COR-L47 (cell line): ENCODE results near the gene KIAA1549.
"Not testable (repeated sequence)": the region's sequence is repeated elsewhere in the genome, so short reads cannot be mapped to it uniquely, and the experiment has no call there.

Experiments used
- DNase-seq: peaks from one replicate; lab custom pipeline; 2025; lab: John Stamatoyannopoulos, UW

KIAA1549 gene

DNA sequence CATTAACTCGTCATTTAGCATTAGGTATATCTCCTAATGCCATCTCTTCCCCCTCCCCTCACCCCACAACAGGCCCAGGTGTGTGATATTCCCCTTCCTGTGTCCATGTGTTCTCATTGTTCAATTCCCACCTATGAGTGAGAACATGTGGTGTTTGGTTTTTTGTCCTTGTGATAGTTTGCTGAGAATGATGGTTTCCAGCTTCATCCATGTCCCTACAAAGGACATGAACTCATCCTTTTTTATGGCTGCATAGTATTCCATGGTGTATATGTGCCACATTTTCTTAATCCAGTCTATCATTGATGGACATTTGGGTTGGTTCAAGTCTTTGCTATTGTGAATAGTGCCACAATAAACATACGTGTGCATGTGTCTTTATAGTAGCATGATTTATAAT lies 169.9 kb downstream of the KIAA1549 start:
- DNase-seq, result not testable (repeated sequence)

DNA sequence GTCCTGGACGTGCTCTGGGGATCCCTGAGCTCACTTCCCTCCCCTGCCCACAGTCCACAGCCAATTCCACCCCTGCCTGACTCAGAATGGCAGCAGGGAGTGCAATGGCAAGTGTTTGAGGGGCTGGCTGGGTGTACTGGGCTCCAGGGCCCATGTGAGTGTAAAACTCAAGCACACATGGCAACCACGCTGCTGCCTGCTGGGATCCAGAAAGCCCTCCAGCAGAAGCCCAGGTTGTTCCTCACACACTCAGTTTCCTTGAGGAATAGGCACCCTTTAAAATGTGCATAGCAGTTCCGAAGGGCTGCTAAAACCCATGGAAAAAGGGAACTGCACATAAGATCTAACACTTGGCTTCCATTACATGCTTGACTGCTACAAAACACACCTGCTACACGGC lies 171.8 kb downstream of the KIAA1549 start:
- DNase-seq, result no peak

DNA sequence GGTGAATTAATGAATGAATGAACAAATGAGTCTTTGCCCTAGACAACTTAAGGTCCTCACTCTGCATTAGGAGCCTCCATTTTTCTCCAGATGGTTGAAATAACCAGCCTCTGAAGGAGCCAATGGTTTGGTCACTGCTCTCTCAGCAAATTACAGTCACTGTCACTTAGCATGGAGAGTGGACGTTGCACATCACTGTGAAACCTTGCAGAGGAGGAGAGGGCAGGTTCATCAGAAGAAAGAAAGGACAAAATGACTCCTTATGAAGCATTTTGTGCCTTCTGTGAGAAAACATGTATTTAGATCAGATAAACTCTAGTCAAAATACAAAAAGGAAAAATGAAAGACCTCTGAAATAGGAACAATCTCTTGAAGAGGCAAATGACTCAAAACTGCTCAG lies 176.6 kb downstream of the KIAA1549 start:
- DNase-seq, result no peak

DNA sequence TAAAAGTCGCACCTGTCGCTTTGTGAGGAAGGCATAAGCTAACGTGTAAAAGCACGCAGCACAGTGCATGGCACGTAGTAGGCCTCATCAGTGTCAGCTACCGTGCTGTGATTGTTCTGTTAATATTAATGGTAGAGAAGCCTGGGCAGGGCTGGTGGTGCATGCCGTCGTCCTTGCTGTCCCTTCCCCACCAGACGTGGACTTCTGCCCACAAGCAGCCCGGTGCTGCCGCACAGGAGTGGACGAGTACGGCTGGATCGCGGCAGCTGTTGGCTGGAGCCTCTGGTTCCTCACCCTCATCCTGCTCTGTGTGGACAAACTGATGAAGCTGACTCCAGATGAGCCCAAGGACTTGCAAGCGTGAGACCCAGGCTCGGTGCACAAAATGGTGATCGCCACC lies 178.5 kb downstream of the KIAA1549 start:
- no peak for DNase-seq

DNA sequence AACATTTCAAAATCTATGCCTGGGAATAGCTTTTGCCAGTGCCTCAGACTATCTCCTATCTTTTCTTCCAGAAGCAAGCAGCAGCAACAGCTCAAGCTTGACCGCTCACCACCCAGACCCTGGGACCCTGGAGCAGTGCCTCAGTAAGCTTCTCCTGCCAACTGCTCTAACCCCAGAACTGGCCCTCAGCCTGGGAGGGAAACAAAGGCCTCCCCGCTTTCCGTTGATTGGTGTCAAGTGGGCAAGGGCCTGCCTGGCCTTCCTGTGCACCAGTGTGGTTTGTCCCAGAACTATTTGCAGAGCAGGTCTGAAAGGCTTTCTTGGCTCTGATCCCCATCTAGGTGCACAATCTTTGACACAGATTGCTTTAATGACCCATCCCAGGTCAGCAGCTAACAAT lies 179.9 kb downstream of the KIAA1549 start:
- no peak for DNase-seq

DNA sequence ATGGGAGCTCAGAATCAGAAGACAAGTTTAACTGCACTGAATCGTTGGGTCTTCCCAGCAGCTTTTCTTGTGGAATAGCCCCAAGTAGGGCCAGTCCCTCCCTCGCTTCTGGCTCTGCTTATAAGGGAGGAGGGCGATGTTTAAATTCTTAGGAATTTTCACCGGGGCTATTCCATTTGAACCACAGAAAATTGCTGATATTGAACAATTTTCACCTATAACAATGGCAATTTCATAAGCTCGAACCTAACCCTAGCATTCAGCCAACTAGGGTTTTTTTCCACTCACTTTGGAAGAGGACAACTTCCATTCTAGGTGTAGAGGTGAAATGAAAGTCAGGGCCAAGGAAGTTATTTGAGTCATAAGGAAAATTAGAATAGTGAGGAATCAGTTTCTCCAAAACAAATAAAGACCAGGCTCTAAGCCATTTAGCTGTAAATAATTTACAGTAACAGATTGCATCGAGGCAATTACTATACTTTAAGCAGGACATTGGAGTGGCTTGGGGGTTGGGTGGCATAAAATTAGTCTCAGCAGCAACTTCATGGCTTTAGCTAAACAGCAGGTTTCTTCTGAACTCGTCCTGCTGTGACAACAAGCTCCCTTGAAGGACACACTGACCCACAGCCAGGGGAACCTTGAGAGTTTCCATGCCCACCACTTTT lies 181.7 kb downstream of the KIAA1549 start:
- DNase-seq, result no peak

DNA sequence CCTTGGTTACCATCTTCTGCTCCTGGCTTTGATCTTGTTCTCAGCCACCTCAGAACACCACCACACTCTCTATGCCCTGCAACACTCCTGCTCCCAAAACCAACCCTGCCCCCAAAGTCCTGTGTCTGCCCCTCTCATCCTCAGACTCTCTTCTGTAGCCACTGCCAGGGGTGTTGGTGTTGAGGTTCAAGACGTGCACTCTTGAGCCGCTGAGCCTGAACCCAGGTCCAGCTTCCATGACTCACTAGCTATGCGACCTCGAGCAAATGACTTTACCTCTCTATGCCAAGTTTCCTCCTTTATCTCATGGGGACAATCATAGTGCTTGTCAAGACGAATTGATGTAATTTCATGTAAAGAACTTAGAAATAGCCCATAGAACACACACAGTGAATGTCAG lies 182.4 kb downstream of the KIAA1549 start:
- no peak for DNase-seq

DNA sequence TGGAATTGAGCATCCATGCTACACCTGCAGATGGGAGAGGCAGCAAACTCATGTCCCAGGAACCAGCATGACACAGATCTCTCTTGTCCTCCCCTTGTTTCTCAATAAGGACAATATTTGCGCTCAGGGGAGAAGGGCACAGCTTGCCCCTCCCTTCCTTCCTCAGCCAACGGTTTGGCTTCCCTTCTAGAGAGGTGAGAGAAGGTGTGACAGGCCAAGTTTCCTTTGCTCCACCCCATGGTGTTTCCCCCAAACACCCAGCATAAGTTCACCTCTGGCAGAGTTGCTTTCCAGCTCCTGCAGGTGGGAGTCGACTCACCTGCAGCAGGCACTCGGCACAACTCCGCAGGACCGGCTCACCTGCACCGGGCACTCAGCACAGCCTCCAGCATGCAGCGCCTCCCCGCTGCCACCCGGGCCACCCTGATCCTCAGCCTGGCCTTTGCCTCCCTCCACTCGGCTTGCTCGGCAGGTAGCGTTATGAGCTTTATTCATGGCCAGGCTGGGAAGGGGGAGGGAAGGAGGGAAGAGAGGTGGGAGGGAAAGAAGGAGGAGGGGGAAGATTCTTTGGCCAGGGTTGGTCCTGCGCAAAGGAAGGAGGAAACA lies 183.4 kb downstream of the KIAA1549 start, which contains the start of the genes ATP6V0A4 and TMEM213:
TSS of gene ATP6V0A4 (minus strand) at position 482 of the 606 bp plus-strand sequence. CDS start 26,949 bp downstream, outside the sequence.
TSS of gene TMEM213 (plus strand) at position 280 of the 606 bp plus-strand sequence. CDS start at position 391, 111 bp downstream.
- DNase-seq, result no peak

DNA sequence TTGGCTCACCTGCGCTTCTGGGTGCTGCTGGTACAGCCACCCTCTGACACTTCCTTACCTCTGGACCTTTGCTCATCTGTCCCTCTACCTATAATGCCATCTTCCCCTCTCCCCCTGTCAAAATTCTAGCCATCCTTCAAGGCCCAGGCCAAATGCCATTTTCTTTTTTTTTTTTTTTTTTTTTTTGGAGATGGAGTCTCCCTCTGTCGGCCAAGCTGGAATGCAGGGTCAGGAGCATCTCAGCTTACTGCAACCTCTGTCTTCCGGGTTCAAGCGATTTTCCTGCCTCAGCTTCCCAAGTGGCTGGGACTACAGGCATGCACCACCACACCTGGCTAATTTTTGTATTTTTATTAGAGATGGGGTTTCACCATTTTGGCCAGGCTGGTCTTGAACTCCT lies 184.1 kb downstream of the KIAA1549 start:
- DNase-seq, result not testable (repeated sequence)

DNA sequence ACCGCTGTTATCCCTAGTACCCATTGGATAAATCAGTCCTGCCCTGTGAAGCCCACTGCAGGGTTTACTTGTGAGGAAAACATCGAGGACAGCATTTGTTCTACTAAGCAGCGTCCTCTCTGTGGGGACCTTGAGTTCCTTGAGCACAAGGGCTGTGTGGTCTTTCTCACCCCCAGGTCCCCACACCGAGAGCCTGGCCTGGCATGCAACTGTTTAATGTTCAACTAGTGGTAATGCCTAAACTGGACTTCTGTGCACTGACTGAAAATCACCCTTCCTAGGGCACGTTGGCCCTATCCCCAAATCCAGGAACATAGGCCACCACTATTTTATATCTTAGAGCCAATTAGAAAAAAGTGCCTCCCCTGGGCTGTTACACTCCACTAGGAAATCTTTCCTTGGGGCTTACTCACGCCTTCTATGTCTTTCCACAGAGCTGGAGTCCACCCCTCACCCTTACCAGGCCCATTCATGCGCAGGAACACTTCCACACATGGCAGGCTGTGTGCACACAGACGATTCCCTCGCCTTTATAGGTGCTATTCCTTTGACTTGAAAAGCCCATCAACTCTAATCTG lies 185.1 kb downstream of the KIAA1549 start:
- no peak for DNase-seq

DNA sequence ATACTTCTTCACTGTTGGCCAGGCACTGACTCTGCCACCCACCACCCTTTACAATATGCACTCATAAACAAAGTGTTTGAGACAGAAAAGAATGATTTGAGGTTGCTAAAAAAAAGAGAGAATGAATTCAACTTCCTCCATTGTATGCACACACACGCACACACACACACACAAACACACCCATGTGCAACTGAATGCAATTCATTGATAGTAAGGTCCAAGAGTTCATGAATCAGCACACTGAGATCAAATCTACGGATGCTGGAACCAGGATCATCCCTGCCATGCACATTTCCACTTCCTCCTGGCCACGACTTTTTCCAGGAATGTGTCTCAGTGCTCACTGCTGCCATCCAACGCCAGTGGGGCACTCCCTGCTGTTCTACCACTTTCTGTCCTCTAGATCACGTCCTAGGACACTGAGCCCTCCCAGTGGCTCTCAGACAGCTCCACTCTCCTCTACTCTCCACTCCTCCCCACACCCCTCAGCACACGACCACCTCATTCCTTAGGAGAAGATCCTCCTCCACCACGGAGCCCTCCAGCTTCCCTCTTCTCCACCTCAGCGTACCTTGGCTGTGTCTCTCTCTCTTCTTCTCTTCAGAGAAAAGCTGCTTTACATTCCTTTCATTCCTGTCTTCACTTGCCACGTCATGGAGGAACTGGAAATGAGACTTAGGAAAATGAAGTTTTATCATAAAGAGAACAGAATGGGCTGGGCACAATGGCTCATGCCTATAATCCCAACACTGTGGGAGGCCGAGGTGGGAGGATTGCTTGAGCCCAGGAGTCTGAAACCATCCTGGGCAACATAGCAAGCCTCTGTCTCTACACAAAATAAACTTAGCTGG lies 195.4 kb downstream of the KIAA1549 start:
- no peak for DNase-seq

DNA sequence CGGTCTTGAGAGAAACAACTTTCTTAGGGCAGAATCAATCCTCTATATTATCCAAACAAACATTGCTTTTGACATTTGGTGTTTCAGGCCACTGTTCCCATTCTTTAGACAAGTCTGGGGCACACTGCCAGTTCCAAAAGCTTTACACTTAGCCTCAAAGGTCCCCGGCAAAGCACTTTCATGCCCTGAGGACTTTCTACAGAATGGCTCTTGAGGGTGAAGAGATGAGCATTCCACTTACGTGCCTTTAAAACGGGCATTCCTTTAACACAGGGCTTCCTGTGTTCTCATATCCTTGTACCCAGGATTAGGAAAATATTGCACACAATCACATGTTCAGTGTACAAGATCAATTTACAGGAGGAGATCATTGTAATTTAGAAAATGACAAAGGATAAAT lies 196.5 kb downstream of the KIAA1549 start:
- DNase-seq, result no peak
